ENCODE measurements around the gene LYPD5.
"Not testable (repeated sequence)": the region's sequence is repeated elsewhere in the genome, so short reads cannot be mapped to it uniquely, and the experiment has no call there.

LYPD5 gene

GRCh38 chr19:43802216-43802951 lies at the start of gene LYPD5:
Gene LYPD5 (minus strand): TSS chr19:43802447. CDS start chr19:43802380, 67 bp downstream.
- DNase-seq (ENCODE audit: low spot score), result no peak

- DNase-seq (ENCODE audit: low spot score), result no peak
Measured at GRCh38 chr19:43848821-43849220, 46.6 kb upstream of the LYPD5 start.

GRCh38 chr19:43847884-43848283 lies 45.6 kb upstream of the LYPD5 start:
- no peak for DNase-seq (ENCODE audit: low spot score)

- DNase-seq (ENCODE audit: low spot score), result no peak
Measured at GRCh38 chr19:43847246-43847645, 45.0 kb upstream of the LYPD5 start.

GRCh38 chr19:43842007-43842406 lies 39.8 kb upstream of the LYPD5 start:
- no peak for DNase-seq (ENCODE audit: low spot score)

GRCh38 chr19:43839139-43839538 lies 36.9 kb upstream of the LYPD5 start:
- no peak for DNase-seq (ENCODE audit: low spot score)

- peak; percentile 96 for DNase-seq (ENCODE audit: low spot score)
Measured at GRCh38 chr19:43826787-43827754, 24.8 kb upstream of the LYPD5 start, which contains the start of gene ZNF283. Gene ZNF283 (plus strand): TSS chr19:43827321. CDS start chr19:43833505, 6,184 bp downstream.

- DNase-seq (ENCODE audit: low spot score), result not testable (repeated sequence)
Measured at GRCh38 chr19:43824572-43824971, 22.3 kb upstream of the LYPD5 start.

- not testable (repeated sequence) for DNase-seq (ENCODE audit: low spot score)
Measured at GRCh38 chr19:43823856-43824255, 21.6 kb upstream of the LYPD5 start.

- no peak for DNase-seq (ENCODE audit: low spot score)
Measured at GRCh38 chr19:43820884-43821215, 18.6 kb upstream of the LYPD5 start.

- DNase-seq (ENCODE audit: low spot score), result peak; percentile 87
Measured at GRCh38 chr19:43820098-43820883, 18.0 kb upstream of the LYPD5 start.

GRCh38 chr19:43818500-43818899 lies 16.3 kb upstream of the LYPD5 start:
- DNase-seq (ENCODE audit: low spot score), result no peak

GRCh38 chr19:43817454-43817853 lies 15.2 kb upstream of the LYPD5 start:
- DNase-seq (ENCODE audit: low spot score), result not testable (repeated sequence)

GRCh38 chr19:43814663-43815352 lies 12.6 kb upstream of the LYPD5 start:
- no peak for DNase-seq (ENCODE audit: low spot score)

GRCh38 chr19:43812688-43813087 lies 10.4 kb upstream of the LYPD5 start:
- no peak for DNase-seq (ENCODE audit: low spot score)

- no peak for DNase-seq (ENCODE audit: low spot score)
Measured at GRCh38 chr19:43812259-43812658, 10.0 kb upstream of the LYPD5 start.

GRCh38 chr19:43811837-43812236 lies 9.6 kb upstream of the LYPD5 start:
- no peak for DNase-seq (ENCODE audit: low spot score)

GRCh38 chr19:43809762-43810696 lies 7.8 kb upstream of the LYPD5 start:
- peak; percentile 44 for DNase-seq (ENCODE audit: low spot score)

GRCh38 chr19:43807651-43808050 lies 5.4 kb upstream of the LYPD5 start:
- DNase-seq (ENCODE audit: low spot score), result no peak

GRCh38 chr19:43806848-43807247 lies 4.6 kb upstream of the LYPD5 start:
- DNase-seq (ENCODE audit: low spot score), result no peak
